GM23338 (cell line): ENCODE measurements around the gene BFSP2. TPM values are rescaled to one million over a fixed set of nuclear protein-coding genes. Genes with fewer than 3 reads are reported as not detected.

Source experiments
- ATAC-seq: fragments of 200-7000 bp; cut with Tn5 transposase; 3 replicates; pipeline ENCODE4 v1.9.1; 2020
- DNase-seq: peaks from one replicate; pipeline ENCODE4 v3.0.0-alpha.2; 2015; ENCODE audit warnings: low spot score
- H2AFZ ChIP-seq: fragments of 200-600 bp; sonication (generic); 2 replicates; pipeline ENCODE4 v1.8.0; 2016; ENCODE audit warnings: antibody characterized with exemption, mild to moderate bottlenecking, moderate library complexity
- H3F3A ChIP-seq: fragments of 200-600 bp; sonication (generic); replicated peaks from 2 replicates; pipeline ENCODE4 v1.8.0; 2017; ENCODE audit warnings: antibody characterized with exemption, mixed run types, low read depth
- H3K27ac ChIP-seq: fragments of 200-600 bp; sonication (generic); 2 replicates; pipeline ENCODE4 v1.6.1; 2016; ENCODE audit warnings: low read depth
- H3K27me3 ChIP-seq: fragments of 200-600 bp; sonication (generic); 2 replicates; pipeline ENCODE4 v1.8.0; 2016; ENCODE audit warnings: mild to moderate bottlenecking, mixed run types, moderate library complexity; ENCODE audit not compliant: insufficient read depth
- H3K36me3 ChIP-seq: fragments of 200-600 bp; sonication (generic); 2 replicates; pipeline ENCODE4 v1.8.0; 2016; ENCODE audit warnings: mild to moderate bottlenecking; ENCODE audit not compliant: insufficient read depth
- H3K4me1 ChIP-seq: fragments of 200-600 bp; sonication (generic); 2 replicates; pipeline ENCODE4 v1.8.0; 2016; ENCODE audit warnings: mild to moderate bottlenecking, moderate library complexity; ENCODE audit not compliant: insufficient read depth
- H3K4me2 ChIP-seq: fragments of 200-600 bp; sonication (generic); 2 replicates; pipeline ENCODE4 v1.7.1; 2017; ENCODE audit warnings: mixed run types
- H3K4me3 ChIP-seq: fragments of 200-600 bp; sonication (generic); 2 replicates; pipeline ENCODE4 v1.6.1; 2016; ENCODE audit warnings: mixed run types
- H3K79me2 ChIP-seq: fragments of 200-600 bp; sonication (generic); replicated peaks from 2 replicates; pipeline ENCODE4 v1.8.0; 2017; ENCODE audit warnings: mild to moderate bottlenecking; ENCODE audit not compliant: insufficient read depth
- H3K9me2 ChIP-seq: fragments of 200-600 bp; sonication (generic); 2 replicates; pipeline ENCODE4 v1.8.0; 2017; ENCODE audit not compliant: insufficient read depth
- H4K20me1 ChIP-seq: fragments of 200-600 bp; sonication (generic); replicated peaks from 2 replicates; pipeline ENCODE4 v1.8.0; 2017; ENCODE audit warnings: mild to moderate bottlenecking; ENCODE audit not compliant: insufficient read depth
- H3K27ac Mint-ChIP-seq: 2 replicates; pipeline ENCODE4 v1.8.0; 2020; ENCODE audit warnings: inconsistent platforms, mild to moderate bottlenecking, moderate library complexity, mixed read lengths
- H3K27me3 Mint-ChIP-seq: 3 replicates; pipeline ENCODE4 v1.8.0; 2022; ENCODE audit warnings: low read depth, mild to moderate bottlenecking, moderate library complexity, mixed read lengths, inconsistent platforms; ENCODE audit not compliant: insufficient read depth, poor library complexity
- H3K36me3 Mint-ChIP-seq: 3 replicates; pipeline ENCODE4 v1.8.0; 2021; ENCODE audit warnings: low read depth, mild to moderate bottlenecking, inconsistent platforms, moderate library complexity, mixed read lengths
- H3K4me1 Mint-ChIP-seq: 3 replicates; pipeline ENCODE4 v1.8.0; 2020; ENCODE audit warnings: mild to moderate bottlenecking, inconsistent platforms, mixed read lengths
- H3K4me3 Mint-ChIP-seq: 3 replicates; pipeline ENCODE4 v1.8.0; 2021; ENCODE audit warnings: moderate library complexity, mild to moderate bottlenecking, inconsistent platforms, mixed read lengths
- H3K9me3 Mint-ChIP-seq: 3 replicates; pipeline ENCODE4 v1.8.0; 2020; ENCODE audit warnings: moderate library complexity, mild to moderate bottlenecking, inconsistent platforms, mixed read lengths
- CREB1 ChIP-seq: fragments of 250-450 bp; sonication (Bioruptor Pico); IDR thresholded peaks from 2 replicates; pipeline ENCODE4 v1.5.0; 2020; ENCODE audit warnings: low read depth, mild to moderate bottlenecking, moderate library complexity
- EZH2 ChIP-seq: fragments of 200-600 bp; sonication (generic); IDR thresholded peaks from one replicate; pipeline ENCODE4 v1.8.0; 2017; ENCODE audit warnings: antibody characterized with exemption, mild to moderate bottlenecking, low read depth; ENCODE audit not compliant: unreplicated experiment
- EZH2phosphoT487 ChIP-seq: fragments of 200-600 bp; sonication (generic); IDR thresholded peaks from one replicate; pipeline ENCODE4 v1.8.1; 2018; ENCODE audit warnings: antibody characterized with exemption; ENCODE audit not compliant: unreplicated experiment
- JUNB ChIP-seq: IDR thresholded peaks from one replicate; pipeline ENCODE4 v1.6.1; 2016; ENCODE audit warnings: antibody characterized with exemption; ENCODE audit not compliant: unreplicated experiment
- NANOG ChIP-seq: IDR thresholded peaks from 2 replicates; pipeline ENCODE4 v1.6.1; 2016; ENCODE audit warnings: antibody characterized with exemption, borderline replicate concordance
- POLR2AphosphoS5 ChIP-seq: IDR thresholded peaks from 2 replicates; pipeline ENCODE4 v1.6.1; 2016; ENCODE audit warnings: antibody characterized with exemption, low read depth
- STAT1 ChIP-seq: IDR thresholded peaks from one replicate; pipeline ENCODE4 v1.6.1; 2016; ENCODE audit warnings: antibody characterized with exemption; ENCODE audit not compliant: unreplicated experiment
- ZNF114 ChIP-seq: fragments of 250-450 bp; sonication (Bioruptor Pico); IDR thresholded peaks from 2 replicates; pipeline ENCODE4 v1.5.0; 2020; ENCODE audit warnings: mild to moderate bottlenecking, moderate library complexity
- ZNF331 ChIP-seq: fragments of 250-450 bp; sonication (Bioruptor Pico); IDR thresholded peaks from 2 replicates; pipeline ENCODE4 v1.5.0; 2020; ENCODE audit warnings: low read depth, mild to moderate bottlenecking, moderate library complexity
- polyA plus RNA-seq: library from polyadenylated mRNA; unstranded; fragments of >200 nt; fragmentation: Nextera tagmentation; extraction: Ambion mirVana; gene quantifications from 2 replicates; pipeline ENCODE4 v1.2.1, GENCODE V29; 2016
- total RNA-seq: library from RNA; depleted of rRNA; stranded (reverse); fragments of >200 nt; shearing (Covaris generic); gene quantifications from 2 replicates; pipeline ENCODE4 v1.2.3, GENCODE V29; 2014
- TF ChIP-seq, protein P1 (sequence below): IDR thresholded peaks from one replicate; pipeline ENCODE4 v1.6.1; 2018; ENCODE audit warnings: antibody characterized with exemption; ENCODE audit not compliant: unreplicated experiment
- TF ChIP-seq, protein P2 (sequence below), 2 experiments: fragments of 200-600 bp in 1 of 2; sonication (generic) in 1 of 2; conservative IDR thresholded peaks; 2 replicates each; pipeline versions ENCODE4 v1.5.1 to v1.6.1; 2016 to 2017; ENCODE audit warnings: antibody characterized with exemption in 2 of 2, low read depth in 2 of 2, mild to moderate bottlenecking in 2 of 2, moderate library complexity in 1 of 2
- TF ChIP-seq, protein P3 (sequence below): IDR thresholded peaks from 2 replicates; pipeline ENCODE4 v1.6.1; 2016; ENCODE audit warnings: antibody characterized with exemption
- TF ChIP-seq, protein P4 (sequence below): fragments of 250-450 bp; sonication (Bioruptor Pico); IDR thresholded peaks from 2 replicates; pipeline ENCODE4 v1.5.0; 2020; ENCODE audit warnings: mild to moderate bottlenecking, moderate library complexity

The BFSP2 gene
- total and polyA plus RNA-seq, 2 experiments from 2014 or later = not detected

DNA sequence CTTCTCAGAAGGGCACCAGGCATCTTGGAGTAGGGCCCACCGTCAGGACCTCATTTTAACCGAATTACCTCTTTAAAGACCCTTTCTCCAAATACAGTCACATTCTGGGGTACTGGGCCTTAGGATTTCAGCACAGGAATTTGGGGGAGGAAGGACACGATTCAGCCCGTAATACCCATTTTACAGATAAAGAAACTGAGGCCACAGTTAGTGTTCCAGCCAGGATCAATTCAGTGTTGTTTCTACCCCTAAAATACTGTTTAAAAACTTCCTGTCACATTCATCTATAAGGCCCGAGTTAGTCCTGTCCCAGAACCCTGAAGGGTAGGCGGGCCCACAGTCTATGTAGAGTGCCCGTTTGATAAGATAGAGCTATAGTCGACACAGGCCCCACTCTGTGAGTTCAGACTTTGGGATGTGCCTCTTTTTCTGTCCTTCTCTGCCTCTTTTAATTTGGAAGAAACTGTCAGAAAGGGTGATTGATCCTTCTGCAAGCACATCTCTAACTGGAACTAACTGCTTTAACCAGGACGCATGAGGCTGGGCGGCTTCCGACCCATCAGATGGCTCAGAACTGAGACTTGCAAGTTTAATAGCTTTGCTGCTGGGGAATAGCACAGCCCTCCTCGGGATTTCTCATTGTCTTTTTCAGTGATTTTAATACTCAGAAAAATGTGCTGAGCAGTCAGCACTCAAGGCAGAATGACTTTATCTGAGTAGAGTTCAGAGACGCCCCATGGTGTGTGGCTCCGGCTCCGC is 19.5 kb downstream of the BFSP2 start:
- Histone ChIP-seq H4K20me1 (no peaks in the 10 kb centered on the region), H3F3A (no peaks in the 10 kb centered on the region), H3K4me1 (no peaks in the 10 kb centered on the region), H3K9me2 (no peaks in the 10 kb centered on the region), H3K27ac (no peak overlapping the region), H3K27me3 (no peaks in the 10 kb centered on the region), H3K4me2 (no peak overlapping the region), H3K4me3 (no peak overlapping the region), H3K36me3 (no peaks in the 10 kb centered on the region), H3K79me2 (no peaks in the 10 kb centered on the region), H2AFZ (no peak overlapping the region)
- Mint-ChIP-seq H3K4me1 (no peaks in the 10 kb centered on the region; the same call in 2 of the 3 replicates), H3K36me3 (no peaks in the 10 kb centered on the region), H3K4me3 (no peak overlapping the region), H3K27ac (no peak overlapping the region), H3K27me3 (peaks cover 6% of the 10 kb centered on the region), H3K9me3 (peaks cover 6% of the 10 kb centered on the region)
- ATAC-seq (no peak), DNase-seq (no peak)
- TF ChIP-seq CREB1 (CRISPR knock-in tag) (no peak), STAT1 (no peak), NANOG (no peak), JUNB (no peak), EZH2phosphoT487 (no peak), POLR2AphosphoS5 (no peak), EZH2 (no peak), ZNF331 (CRISPR knock-in tag) (no peak), ZNF114 (no peak)
- TF ChIP-seq, protein P1, sequence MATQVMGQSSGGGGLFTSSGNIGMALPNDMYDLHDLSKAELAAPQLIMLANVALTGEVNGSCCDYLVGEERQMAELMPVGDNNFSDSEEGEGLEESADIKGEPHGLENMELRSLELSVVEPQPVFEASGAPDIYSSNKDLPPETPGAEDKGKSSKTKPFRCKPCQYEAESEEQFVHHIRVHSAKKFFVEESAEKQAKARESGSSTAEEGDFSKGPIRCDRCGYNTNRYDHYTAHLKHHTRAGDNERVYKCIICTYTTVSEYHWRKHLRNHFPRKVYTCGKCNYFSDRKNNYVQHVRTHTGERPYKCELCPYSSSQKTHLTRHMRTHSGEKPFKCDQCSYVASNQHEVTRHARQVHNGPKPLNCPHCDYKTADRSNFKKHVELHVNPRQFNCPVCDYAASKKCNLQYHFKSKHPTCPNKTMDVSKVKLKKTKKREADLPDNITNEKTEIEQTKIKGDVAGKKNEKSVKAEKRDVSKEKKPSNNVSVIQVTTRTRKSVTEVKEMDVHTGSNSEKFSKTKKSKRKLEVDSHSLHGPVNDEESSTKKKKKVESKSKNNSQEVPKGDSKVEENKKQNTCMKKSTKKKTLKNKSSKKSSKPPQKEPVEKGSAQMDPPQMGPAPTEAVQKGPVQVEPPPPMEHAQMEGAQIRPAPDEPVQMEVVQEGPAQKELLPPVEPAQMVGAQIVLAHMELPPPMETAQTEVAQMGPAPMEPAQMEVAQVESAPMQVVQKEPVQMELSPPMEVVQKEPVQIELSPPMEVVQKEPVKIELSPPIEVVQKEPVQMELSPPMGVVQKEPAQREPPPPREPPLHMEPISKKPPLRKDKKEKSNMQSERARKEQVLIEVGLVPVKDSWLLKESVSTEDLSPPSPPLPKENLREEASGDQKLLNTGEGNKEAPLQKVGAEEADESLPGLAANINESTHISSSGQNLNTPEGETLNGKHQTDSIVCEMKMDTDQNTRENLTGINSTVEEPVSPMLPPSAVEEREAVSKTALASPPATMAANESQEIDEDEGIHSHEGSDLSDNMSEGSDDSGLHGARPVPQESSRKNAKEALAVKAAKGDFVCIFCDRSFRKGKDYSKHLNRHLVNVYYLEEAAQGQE = no peak
- TF ChIP-seq, protein P2, sequence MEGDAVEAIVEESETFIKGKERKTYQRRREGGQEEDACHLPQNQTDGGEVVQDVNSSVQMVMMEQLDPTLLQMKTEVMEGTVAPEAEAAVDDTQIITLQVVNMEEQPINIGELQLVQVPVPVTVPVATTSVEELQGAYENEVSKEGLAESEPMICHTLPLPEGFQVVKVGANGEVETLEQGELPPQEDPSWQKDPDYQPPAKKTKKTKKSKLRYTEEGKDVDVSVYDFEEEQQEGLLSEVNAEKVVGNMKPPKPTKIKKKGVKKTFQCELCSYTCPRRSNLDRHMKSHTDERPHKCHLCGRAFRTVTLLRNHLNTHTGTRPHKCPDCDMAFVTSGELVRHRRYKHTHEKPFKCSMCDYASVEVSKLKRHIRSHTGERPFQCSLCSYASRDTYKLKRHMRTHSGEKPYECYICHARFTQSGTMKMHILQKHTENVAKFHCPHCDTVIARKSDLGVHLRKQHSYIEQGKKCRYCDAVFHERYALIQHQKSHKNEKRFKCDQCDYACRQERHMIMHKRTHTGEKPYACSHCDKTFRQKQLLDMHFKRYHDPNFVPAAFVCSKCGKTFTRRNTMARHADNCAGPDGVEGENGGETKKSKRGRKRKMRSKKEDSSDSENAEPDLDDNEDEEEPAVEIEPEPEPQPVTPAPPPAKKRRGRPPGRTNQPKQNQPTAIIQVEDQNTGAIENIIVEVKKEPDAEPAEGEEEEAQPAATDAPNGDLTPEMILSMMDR (conservative IDR thresholded peaks at IDR 0.05; ENCODE audit: low read depth in 2 of 2) = no peak
- TF ChIP-seq, protein P3, sequence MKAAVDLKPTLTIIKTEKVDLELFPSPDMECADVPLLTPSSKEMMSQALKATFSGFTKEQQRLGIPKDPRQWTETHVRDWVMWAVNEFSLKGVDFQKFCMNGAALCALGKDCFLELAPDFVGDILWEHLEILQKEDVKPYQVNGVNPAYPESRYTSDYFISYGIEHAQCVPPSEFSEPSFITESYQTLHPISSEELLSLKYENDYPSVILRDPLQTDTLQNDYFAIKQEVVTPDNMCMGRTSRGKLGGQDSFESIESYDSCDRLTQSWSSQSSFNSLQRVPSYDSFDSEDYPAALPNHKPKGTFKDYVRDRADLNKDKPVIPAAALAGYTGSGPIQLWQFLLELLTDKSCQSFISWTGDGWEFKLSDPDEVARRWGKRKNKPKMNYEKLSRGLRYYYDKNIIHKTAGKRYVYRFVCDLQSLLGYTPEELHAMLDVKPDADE = no peak
- TF ChIP-seq, protein P4, sequence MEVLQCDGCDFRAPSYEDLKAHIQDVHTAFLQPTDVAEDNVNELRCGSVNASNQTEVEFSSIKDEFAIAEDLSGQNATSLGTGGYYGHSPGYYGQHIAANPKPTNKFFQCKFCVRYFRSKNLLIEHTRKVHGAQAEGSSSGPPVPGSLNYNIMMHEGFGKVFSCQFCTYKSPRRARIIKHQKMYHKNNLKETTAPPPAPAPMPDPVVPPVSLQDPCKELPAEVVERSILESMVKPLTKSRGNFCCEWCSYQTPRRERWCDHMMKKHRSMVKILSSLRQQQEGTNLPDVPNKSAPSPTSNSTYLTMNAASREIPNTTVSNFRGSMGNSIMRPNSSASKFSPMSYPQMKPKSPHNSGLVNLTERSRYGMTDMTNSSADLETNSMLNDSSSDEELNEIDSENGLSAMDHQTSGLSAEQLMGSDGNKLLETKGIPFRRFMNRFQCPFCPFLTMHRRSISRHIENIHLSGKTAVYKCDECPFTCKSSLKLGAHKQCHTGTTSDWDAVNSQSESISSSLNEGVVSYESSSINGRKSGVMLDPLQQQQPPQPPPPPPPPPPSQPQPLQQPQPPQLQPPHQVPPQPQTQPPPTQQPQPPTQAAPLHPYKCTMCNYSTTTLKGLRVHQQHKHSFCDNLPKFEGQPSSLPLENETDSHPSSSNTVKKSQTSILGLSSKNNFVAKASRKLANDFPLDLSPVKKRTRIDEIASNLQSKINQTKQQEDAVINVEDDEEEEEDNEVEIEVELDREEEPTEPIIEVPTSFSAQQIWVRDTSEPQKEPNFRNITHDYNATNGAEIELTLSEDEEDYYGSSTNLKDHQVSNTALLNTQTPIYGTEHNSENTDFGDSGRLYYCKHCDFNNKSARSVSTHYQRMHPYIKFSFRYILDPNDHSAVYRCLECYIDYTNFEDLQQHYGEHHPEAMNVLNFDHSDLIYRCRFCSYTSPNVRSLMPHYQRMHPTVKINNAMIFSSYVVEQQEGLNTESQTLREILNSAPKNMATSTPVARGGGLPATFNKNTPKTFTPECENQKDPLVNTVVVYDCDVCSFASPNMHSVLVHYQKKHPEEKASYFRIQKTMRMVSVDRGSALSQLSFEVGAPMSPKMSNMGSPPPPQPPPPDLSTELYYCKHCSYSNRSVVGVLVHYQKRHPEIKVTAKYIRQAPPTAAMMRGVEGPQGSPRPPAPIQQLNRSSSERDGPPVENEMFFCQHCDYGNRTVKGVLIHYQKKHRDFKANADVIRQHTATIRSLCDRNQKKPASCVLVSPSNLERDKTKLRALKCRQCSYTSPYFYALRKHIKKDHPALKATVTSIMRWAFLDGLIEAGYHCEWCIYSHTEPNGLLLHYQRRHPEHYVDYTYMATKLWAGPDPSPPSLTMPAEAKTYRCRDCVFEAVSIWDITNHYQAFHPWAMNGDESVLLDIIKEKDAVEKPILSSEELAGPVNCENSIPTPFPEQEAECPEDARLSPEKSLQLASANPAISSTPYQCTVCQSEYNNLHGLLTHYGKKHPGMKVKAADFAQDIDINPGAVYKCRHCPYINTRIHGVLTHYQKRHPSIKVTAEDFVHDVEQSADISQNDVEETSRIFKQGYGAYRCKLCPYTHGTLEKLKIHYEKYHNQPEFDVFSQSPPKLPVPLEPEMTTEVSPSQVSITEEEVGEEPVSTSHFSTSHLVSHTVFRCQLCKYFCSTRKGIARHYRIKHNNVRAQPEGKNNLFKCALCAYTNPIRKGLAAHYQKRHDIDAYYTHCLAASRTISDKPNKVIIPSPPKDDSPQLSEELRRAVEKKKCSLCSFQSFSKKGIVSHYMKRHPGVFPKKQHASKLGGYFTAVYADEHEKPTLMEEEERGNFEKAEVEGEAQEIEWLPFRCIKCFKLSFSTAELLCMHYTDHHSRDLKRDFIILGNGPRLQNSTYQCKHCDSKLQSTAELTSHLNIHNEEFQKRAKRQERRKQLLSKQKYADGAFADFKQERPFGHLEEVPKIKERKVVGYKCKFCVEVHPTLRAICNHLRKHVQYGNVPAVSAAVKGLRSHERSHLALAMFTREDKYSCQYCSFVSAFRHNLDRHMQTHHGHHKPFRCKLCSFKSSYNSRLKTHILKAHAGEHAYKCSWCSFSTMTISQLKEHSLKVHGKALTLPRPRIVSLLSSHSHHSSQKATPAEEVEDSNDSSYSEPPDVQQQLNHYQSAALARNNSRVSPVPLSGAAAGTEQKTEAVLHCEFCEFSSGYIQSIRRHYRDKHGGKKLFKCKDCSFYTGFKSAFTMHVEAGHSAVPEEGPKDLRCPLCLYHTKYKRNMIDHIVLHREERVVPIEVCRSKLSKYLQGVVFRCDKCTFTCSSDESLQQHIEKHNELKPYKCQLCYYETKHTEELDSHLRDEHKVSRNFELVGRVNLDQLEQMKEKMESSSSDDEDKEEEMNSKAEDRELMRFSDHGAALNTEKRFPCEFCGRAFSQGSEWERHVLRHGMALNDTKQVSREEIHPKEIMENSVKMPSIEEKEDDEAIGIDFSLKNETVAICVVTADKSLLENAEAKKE (CRISPR knock-in tag) = no peak
